ENCODE results near the gene ZMAT5.
A peak's percentile ranks its signal among the peaks of the same experiment; 100 is the strongest.
"Not testable (repeated sequence)": the region's sequence is repeated elsewhere in the genome, so short reads cannot be mapped to it uniquely, and the experiment has no call there.

Gene ZMAT5

DNA sequence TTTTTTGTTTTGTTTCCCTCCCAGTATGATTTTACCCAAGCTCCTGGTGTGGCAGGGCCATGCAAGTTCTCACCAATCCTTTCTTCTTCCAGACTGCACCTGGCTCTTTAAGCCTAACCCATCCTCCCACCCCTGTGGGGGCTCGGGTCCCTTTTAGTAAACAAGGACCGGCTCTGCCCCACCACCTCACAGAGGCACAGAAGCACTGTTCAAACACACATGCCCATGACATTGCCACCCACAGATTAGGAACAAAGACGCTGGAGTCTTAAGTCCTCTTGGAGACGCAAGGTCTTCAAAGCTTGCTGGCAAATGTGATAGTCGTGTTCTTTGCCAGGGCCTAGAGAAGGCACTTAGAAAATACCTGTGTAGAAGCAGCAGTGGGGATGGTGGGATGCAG, 19.2 kb upstream of the ZMAT5 start:
- no peak for DNase-seq (ENCODE audit: low spot score)

DNA sequence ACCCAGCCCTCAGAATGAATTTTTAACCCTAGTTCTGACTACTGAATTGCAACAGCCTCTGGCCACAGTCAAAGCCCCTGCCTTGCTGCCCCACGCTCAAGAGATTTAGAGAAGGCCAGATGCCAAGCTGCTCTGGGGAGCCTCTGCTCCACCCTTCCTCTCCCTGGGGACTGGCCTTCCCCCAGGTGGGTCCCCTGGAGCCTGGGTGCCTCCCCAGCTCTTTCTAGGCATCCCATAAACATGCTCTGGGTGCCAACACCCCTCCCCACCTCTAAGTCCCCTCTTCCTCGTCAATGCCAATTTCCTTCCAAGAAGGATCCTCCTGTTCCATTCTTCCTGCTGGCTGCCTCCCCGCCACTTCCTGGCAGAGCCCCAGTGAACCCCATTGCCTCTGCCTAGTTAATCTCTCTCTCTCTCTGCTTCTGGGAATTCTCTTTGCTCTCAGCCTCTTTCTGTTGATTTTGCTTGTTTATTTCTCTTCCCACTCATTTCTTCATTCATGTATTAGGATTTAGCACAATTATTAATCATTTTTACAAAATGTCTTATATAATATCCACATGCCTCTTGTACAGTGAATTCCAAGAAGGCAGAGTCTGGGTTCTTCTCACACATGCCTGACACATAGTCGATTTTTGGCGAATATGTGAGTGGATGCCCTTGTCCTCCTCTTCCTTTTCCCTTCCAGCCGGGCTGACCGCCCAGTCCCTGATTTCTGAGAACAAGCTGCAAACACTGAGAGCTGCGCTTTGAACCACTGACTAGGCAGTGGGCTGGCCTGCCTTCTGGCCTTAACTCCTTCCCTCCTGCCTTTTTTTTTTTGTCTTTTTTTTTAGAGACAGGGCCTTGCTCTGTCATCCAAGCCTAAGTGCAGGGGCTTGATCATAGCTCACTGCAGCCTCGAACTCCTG, 17.9 kb upstream of the ZMAT5 start:
- no peak for DNase-seq (ENCODE audit: low spot score)

DNA sequence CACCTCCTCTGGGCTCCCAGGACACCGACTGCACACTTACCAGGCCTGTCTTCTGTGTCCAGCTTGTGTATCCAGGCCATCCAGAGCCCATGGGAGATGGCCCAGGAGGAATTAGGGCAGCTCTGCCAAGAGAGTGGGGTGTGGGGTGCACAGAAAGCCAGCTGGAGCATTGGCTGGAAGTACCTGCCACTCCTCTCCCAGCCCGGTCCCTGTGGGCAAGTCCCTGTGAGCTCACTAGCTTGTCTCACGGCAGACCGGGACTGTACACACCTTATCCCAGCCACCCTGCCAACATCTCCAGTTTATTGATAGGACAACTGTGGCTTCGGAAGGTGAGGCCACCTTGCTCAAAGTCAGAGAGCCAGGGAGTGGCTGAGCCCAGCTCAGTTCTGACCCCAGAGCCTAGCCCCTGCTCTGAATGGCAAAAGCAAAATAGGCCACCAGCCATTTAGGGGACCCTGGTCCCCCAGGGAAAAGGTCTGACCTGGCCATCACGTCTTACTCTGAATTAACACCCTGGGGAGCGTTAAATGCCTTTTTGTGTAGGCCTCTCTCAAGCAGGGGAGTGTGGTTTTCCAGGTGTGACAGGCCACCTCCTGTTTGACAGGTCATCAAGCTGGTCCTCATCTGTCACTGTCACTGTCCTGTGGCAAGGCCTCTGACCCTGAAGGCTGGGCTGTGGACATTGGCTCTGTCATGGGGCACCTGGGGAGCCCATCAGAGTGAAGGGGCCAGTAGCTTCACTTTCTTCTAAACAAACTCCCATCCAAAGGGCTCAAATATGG, 15.4 kb upstream of the ZMAT5 start:
- no peak for DNase-seq (ENCODE audit: low spot score)

DNA sequence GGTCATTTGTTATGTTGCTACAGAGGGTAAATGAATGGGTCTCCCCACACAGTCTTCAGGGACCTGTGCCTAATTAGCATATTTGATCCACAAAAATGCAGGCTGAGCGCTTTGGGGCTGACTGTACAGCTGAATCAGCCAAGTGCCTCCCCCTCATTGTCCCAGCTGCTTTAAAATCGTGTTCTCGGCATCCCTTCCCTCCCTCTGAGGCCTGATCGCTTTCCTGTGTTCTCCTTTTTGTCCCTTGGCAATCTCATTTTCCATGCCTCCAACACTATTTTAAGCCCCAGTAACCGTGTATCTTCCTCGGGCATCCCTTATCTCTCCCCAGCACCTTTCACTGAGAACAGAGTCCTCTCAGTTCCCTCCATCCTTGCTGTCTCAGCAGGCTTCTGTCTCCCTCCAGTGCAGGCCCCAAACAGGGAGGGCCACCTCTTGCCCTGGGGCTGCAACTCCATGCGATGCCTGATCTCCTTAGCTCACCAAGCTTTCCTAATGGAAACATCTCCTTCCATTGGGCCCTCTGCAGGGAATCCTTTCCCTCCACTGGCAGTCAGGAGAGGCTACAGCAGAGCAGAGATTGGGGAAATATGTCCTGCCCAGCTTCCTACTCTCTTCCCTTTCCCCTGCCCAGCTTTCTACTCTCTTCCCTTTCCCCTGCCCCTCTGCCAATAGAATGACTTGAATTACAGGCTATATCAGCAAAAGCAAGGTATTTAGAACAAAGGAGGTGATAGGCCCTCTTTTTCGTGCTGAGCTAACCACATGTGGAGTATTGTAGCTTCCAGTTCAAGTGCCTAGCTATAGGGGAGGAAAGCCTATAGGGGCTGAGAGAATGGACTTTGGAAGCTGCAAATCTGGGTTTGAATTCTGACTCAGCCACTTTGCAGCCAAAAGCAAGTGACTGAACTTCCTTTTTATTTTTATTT, 14.2 kb upstream of the ZMAT5 start:
- peak; percentile 57 for DNase-seq (ENCODE audit: low spot score)

DNA sequence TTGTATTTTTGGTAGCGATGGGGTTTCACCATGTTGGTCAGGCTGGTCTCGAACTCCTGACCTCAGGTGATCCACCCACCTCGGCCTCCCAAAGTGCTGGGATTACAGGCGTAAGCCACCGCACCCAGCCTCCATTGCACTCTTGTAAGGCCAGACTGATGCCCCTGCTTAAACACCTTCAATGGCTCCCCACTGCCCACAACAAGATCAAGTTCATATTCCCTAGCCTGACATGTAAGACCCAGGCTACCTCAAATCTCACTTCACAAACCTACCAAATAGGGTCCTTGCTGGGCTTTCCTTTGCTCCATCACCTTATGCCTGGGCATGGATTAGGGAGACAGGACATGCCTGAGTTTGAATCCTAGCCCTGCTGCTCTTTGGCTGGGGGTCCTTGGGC, 13.4 kb upstream of the ZMAT5 start:
- DNase-seq (ENCODE audit: low spot score): no peak

DNA sequence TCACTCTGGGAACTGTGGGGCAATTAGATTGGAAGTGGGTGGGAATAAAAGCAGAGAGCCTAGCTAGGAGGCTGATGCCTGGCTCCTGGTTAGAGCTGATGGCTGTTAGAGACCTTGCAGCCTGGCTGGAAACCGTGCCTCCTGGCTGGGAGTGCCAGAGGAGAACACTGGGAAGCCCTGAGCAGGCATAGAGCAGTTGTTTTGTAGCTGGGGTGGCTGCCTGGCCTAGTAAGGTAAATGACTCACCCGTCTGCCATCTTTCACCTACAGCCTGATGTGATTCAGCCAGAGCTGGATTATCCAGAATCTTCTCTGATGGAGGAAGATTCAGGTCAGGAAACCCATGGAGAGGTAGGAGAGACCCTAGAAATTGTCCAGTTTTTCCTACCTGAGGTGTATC, 6.4 kb upstream of the ZMAT5 start:
- no peak for DNase-seq (ENCODE audit: low spot score)

DNA sequence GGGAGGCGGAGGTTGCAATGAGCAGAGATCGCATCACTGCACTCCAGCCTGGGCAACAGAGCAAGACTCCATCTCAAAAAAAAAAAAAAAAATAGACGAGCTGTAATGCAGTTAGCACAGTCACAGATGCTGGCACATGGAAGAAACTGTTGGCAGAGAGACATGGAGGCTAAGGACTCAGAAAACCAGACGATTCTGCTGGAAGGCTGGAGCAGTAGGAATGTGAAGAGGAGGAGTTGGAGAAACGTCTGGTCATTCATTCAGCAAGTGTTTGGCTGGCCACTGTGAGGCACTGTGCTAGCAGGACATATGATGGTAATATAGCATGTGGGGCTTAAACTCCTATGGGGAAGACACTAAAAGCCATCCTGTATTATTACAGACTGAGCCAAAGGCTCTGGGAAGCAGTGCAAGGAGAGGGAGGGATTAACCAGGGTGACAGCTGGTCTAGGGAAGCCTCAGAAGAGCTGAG, 5.4 kb upstream of the ZMAT5 start:
- peak; percentile 35 for DNase-seq (ENCODE audit: low spot score)

DNA sequence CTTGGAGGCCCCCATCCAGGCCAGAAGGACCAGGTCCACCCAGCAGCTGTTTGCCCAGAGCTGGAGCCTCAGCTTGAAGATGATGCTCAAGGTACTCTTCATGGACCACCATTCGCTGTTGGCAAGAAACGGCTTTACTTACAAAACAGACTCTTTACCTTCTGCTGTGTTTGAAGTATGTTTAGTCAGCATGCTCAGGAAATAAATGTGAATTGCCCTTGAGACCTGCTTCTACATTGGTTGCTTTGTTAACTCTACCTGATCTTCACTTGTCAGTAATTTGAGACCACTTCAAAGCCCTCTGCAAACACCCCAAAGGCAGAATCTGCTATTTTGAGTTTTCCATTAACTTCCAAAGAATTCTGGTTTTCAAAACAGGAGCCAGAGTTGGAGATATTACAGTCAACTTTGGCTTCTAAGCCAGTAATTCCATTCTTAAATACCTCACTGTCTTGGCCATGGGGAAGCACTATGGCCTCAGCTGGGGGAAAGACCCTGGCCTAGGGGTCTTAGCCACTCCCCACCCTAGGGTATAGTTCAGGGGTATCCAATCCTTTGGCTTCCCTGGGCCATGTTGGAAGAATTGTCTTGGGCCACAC, 3.0 kb upstream of the ZMAT5 start:
- DNase-seq (ENCODE audit: low spot score): no peak

DNA sequence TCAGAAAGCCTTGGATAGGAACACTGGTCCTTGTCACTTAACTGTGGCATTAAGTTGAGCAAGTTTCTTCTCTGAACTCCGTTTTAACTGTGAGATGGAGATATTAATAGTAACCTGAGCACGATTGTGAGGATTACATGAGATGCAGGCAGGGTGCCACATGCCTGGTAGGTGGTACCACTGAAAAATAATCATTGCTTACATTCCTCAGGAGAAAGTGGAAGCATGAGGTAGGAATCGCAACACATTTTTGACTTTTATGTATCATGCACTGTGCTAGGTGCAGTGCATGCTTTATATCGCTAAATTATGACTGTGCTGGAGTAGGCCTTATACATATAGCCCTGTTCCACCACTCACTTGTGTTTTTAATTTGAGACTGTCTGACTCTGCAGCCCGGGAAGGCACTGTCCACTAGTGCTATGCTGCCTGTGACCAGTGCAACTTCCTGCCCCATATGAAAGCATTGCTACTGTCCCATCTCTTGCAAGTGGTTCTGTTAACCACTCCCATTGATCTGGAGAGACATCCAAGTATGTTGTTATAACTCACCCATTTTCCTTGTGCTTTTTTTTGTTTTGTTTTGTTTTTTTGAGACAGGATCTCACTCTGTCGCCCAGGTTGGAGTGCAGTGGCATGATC, 1.4 kb upstream of the ZMAT5 start:
- DNase-seq (ENCODE audit: low spot score): no peak

DNA sequence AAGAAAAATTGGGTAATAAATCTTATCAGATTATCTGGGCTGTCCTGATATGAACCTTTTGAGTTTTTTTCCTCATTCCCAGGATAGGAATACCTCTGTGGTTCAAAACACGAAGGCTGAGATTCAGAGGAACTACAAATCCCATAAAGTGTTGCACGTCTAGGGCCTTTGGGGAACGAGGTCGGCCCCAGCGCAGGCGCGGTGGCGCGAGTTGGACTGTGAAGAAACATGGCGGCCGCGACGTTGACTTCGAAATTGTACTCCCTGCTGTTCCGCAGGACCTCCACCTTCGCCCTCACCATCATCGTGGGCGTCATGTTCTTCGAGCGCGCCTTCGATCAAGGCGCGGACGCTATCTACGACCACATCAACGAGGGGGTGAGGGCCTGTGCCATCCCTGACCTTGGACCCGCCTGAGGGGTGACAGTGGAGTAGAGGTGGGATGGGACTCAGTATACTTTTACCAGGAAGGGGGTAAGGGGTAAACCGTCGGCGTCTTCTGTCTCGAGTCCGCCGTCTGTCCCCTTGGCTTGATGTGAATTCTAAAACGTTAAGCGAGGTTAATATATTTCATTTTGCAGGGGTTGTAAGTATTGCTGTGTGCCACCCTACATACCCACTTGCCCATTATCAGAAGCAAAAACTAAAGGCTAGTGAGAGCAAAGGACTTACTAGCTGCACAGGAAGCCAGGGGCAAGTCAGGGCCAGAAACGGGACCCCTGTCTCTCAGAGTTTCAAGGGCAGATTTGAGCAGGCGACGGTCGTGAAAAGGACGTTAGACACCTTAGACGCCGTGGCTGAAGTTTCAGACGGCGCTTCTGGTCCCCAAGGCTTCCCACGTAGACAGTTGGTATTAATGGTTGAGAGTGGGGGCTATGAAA, 604 bp upstream of the ZMAT5 start, which contains the start of gene UQCR10:
UQCR10 (plus strand) TSS at position 199 of the 881 bp plus-strand sequence; CDS start at position 229, 30 bp downstream.
- DNase-seq (ENCODE audit: low spot score): peak; percentile 97

DNA sequence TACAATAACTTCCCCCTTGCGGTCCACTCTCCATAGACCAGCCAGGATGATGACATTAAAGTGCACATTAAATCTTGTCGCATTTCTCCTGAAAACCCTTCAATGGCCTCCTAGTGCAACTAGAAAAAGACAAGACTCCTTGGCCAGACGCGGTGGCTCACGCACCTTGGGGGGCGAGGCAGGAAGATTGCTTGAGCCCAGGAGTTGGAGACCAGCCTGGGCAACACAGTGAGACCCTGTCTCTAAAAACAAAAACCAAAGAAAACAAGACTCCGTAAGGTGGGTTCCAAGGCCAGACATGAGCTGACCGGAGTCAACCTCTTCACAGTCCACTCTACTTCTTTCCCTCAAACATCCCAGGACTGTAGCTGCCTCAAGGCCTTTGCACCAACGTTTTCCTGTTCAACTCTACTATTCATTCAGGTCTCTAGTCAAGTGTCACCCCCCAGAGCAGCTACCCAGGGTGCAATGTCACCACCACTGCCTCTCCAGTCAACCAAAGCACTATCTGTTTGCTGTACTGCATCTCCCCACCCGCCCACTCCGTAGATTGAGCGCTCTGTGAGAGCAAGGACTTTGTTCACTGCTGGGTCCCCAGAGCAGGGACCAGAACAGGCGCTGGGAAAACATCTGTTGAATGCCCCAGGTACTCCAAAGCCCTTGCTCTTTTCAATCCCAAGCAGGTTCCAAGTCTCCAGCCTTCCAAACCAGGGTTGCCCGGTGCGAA, 739 bp downstream of the ZMAT5 start:
- no peak for DNase-seq (ENCODE audit: low spot score)

DNA sequence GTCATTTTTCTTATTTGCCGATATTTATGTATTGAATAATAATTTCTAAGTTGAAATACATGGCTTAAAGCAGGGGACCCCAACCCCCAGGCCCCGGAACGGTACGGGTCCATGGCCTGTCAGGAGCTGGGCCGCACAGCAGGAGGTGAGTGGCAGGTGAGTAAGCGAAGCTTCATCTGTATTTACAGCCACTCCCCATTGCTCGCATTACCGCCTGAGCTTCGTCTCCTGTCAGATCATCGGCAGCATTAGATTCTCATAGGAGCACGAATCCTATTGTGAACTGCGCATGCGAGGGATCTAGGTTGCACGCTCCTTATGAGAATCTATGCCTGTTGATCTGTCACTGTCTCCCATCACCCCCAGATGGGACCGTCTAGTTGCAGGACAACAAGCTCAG, 4.5 kb downstream of the ZMAT5 start:
- DNase-seq (ENCODE audit: low spot score): no peak

DNA sequence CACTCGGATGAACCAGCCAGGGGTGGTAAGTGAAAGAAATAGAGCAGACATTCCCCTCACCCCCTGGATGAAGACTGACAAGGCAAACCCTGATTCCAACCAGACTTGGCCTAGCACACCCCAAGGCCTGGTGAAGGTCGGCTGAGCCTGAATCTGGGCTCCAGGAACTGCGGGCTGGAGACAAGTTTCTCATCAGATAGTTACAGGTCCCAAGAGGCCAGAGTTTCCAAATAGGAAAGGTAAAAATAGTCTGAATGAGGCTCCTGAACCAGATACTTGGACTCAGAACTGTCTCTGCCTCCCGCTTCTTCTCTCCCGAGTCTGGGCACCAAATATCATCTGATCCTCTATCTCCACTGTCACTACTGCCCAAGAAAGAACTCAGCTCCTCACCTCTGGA, 7.8 kb downstream of the ZMAT5 start:
- no peak for DNase-seq (ENCODE audit: low spot score)

DNA sequence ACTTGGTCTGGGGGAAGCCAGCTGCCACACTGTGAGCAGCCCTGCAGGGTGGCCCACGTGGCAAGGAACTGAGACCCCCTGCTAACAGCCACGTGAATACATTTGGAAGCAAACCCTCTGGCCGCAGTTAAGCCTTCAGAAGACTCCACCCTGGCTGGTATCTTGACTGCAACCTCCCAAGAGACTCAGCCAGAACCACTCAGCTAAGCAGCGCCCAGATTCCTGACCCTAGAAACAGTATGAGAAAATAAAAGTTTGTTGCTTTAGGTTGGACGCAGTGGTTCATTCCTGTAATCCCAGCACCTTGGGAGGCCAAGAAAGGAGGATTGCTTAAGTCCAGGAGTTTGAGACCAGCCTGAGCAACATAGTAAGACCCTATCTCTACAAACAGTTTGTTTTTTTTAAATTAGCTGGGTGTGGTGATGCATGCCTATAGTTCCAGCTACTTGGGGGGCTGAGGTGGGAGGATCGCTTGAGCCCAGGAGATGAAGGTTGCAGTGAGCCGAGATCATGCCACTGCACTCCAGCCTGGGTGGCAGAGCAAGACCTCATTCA, 8.7 kb downstream of the ZMAT5 start:
- DNase-seq (ENCODE audit: low spot score): no peak

DNA sequence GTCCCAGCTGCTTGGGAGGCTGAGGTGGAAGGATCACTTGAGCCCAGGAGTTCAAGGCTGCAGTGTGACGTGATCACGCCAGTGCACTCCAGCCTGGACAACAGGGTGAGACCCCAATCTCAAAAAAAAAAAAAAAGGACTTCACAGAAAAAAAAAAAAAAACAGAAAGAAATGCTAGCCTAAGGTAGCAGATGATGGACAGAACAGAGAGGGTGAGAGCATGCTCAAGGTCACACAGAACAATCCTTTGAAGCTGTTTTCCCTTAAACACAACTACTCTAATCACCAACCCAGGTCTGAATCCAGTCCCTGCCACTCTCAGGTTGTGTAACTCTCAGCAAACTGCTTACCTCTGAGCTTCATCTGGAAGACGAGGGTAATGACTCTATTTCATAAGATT, 9.7 kb downstream of the ZMAT5 start:
- DNase-seq (ENCODE audit: low spot score): no peak

DNA sequence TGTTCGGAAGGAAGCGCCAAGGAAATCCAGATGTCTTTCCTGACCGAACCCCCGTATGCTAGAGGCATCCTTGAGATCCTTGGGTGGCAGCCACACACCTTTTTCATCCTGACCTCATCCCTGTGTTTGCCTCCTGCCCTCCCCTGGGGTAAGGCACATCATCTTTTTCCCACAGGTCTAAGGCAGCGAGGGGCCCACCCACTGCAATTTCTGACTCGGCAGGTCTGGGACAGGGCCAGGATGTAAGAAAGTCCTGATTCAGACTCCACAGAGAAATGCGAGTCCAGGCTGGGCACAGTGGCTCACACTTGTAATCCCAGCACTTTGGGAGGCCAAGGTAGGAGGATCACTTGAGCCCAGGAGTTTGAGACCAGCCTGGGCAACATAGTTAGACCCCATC, 10.5 kb downstream of the ZMAT5 start:
- no peak for DNase-seq (ENCODE audit: low spot score)

DNA sequence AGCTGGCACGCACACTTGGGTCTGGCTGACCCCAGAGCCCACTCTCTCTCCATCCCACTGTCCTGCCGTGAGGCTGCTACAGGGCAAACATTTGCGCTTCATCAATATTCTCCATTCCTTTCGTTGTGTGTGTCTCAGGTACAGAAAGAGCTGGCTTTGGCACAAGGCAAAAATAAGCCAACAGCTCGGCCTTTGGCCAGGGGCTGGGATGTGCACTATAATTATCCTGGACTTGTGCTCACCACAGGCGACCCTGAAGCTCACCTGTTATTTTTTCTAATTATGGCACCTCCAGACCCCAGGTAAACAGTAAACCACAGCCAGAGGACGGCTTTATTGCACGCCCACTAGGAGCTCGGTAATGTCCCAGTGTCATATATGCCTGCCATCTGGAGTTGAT, 10.9 kb downstream of the ZMAT5 start:
- no peak for DNase-seq (ENCODE audit: low spot score)

DNA sequence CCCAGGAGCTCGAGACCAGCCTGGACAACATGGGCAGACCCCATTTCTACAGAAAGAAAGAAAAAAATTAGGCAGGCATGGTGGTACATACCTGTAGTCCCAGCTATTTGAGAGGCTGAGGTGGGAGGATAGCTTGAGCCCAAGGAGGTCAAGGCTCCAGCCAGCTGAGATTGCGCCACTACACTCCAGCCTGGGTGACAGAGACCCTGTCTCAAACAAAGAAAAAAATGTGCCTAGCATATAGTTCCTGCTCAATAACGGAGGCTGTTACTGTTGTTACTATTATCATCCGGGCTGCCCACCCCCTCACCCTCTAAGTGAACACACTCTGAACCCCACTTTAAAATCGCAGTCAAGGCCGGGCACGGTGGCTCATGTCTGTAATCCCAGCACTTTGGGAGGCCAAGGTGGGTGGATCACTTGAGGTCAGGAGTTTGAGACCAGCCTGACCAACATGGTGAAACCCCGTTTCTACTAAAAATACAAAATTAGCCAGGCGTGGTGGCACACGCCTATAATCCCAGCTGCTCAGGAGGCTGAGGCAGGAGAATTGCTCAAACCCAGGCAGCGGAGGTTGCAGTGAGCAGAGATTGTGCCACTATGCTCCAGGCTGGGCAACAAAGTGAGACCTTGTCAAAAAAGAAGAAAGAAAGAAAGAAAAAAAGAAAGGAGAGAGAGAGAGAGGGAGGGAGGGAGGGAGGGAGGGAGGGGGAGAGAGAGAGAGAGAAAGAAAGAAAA, 12.0 kb downstream of the ZMAT5 start:
- DNase-seq (ENCODE audit: low spot score): not testable (repeated sequence)

Measured in hematopoietic multipotent progenitor cell treated with erythropoietin and hydrocortisone succinate and interleukin-3 and kit ligand, for 17 days (in vitro differentiated cells).